Measurements from ENCODE around the gene B4GALNT4. TPM values are rescaled to one million over a fixed set of nuclear protein-coding genes. Genes with fewer than 3 reads are reported as not detected.

B4GALNT4 gene
- total RNA-seq, 6 experiments from 2014 or later = 0.05 to 0.07 TPM; not detected in 4

DNA sequence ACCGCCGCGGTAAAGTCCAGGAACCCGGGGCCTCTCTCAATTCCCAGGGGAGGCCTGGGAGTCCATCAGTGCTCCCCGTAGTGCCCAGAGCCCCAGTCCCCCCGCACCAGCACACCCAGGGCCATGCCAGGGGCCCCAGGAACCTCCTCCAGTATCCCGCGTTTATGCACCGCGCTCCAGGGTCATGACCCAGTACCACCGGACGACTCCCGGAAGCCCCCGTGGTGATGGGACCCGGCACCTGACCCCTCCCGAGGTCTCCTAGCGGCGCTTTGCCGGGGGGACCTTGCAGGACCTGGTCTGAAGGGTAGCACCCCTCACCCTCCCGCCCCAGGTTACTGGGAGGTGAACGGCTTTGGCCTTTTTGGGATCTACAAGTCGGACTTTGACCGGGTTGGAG is 11.2 kb downstream of the B4GALNT4 start:
- Histone ChIP-seq H3K36me3 (no peaks in the 10 kb centered on the region), H3K27me3 (no peaks in the 10 kb centered on the region), H3K27ac (no peak overlapping the region), H3K4me3 (no peak overlapping the region), H3K9me3 (no peaks in the 10 kb centered on the region), H3K4me1 (no peaks in the 10 kb centered on the region)
- WGBS (ENCODE audit: insufficient coverage, low coverage, low lambda C conversion rate, missing lambda C conversion rate) = no CpG with 5 or more reads among the region's 23 CpGs
- no peak for ATAC-seq
- no peak for DNase-seq
- intact Hi-C loops (cut with DNase I) = no loop called here
- TF ChIP-seq CTCF (IDR thresholded peaks at IDR 0.05) (no peak), POLR2A (IDR thresholded peaks at IDR 0.05) (no peak)

DNA sequence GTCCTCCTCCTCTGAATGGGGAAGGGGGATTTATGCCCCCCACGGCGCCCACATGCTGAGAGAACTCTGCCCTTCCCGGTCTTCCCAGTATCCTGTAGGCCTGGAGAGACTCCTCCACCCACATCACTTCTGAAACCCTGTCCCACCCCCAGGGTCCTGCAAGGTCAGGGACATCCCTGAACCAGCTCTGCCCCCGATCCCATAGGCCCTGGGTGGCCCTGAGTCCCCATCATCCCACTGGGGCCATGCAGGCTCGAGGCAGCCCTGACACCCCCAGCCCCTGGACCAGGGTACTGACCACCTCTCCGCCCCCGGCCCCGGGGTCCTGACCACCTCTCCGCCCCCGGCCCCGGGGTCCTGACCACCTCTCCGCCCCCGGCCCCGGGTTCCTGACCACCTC is 11.7 kb downstream of the B4GALNT4 start:
- Histone ChIP-seq H3K36me3 (no peaks in the 10 kb centered on the region), H3K27ac (no peak overlapping the region), H3K9me3 (no peaks in the 10 kb centered on the region), H3K4me1 (no peaks in the 10 kb centered on the region), H3K4me3 (no peak overlapping the region), H3K27me3 (no peaks in the 10 kb centered on the region)
- ATAC-seq (no peak), DNase-seq (no peak)
- intact Hi-C loops (cut with DNase I) = no loop called here
- no peak for TF ChIP-seq CTCF (IDR thresholded peaks at IDR 0.05)
- no peak for TF ChIP-seq POLR2A (IDR thresholded peaks at IDR 0.05)
- WGBS (ENCODE audit: insufficient coverage, low coverage, low lambda C conversion rate, missing lambda C conversion rate) = no CpG with 5 or more reads among the region's 14 CpGs

GRCh38 chr11:381501-382072 is 12.3 kb downstream of the B4GALNT4 start:
- 72% methylated on average over 4 of the region's 35 CpGs for WGBS (ENCODE audit: insufficient coverage, low coverage, low lambda C conversion rate, missing lambda C conversion rate)
- DNase-seq = peak in 1 of 3 donors; percentile 31
- Histone ChIP-seq H3K27ac (no peak overlapping the region), H3K36me3 (no peaks in the 10 kb centered on the region), H3K4me3 (no peak overlapping the region), H3K4me1 (no peaks in the 10 kb centered on the region), H3K9me3 (no peaks in the 10 kb centered on the region), H3K27me3 (no peaks in the 10 kb centered on the region)
- TF ChIP-seq CTCF (IDR thresholded peaks at IDR 0.05) (no peak), POLR2A (IDR thresholded peaks at IDR 0.05) (no peak)
- ATAC-seq = no peak
- intact Hi-C loops (cut with DNase I) = no loop called here

DNA sequence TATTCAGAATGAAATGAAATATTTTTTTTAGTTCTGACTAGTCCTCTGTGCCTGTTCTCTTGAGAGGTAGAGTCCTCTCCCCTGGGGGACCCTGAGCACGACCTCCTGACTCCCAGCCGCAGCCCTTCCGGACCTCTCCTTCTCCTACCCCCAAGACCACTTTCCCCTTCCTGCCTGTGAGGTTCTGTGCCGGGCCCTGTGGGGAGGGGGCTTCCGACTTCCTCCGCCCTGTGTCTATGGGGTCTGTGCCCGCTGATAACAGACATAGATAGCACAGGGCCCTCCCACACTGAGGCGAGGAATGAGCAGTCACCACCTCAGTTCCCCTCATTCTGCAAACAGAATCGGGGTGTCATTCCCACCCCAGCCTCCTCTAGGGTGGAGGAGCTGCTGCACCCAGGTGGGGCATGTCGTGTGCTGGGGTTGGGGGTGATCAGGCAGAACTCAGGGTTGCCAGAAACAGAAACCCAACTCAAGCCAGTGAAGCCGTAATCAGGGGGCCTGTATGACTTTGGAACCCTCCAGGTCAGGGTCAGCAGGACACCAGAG is 12.9 kb downstream of the B4GALNT4 start:
- no peak for ATAC-seq
- Histone ChIP-seq H3K9me3 (no peaks in the 10 kb centered on the region), H3K4me3 (no peak overlapping the region), H3K36me3 (no peaks in the 10 kb centered on the region), H3K27ac (no peak overlapping the region), H3K4me1 (no peaks in the 10 kb centered on the region), H3K27me3 (no peaks in the 10 kb centered on the region)
- DNase-seq = no peak
- intact Hi-C loops (cut with DNase I) = no loop called here
- 65% methylated on average over 8 of the region's 11 CpGs for WGBS (ENCODE audit: insufficient coverage, low coverage, low lambda C conversion rate, missing lambda C conversion rate)
- TF ChIP-seq CTCF (IDR thresholded peaks at IDR 0.05) (no peak), POLR2A (IDR thresholded peaks at IDR 0.05) (no peak)
